PFSK-1 (cell line): ENCODE data around the gene HEG1.

ENCODE experiments used
- POLR2AphosphoS5 ChIP-seq: IDR thresholded peaks from 2 replicates; pipeline ENCODE4 v1.6.1; 2012; ENCODE audit warnings: low read depth, mild to moderate bottlenecking, control low read depth, low read length, moderate library complexity
- SIN3A ChIP-seq: IDR thresholded peaks from 2 replicates; pipeline ENCODE4 v1.6.1; 2012; ENCODE audit warnings: mild to moderate bottlenecking, low read length, moderate library complexity, borderline replicate concordance; ENCODE audit not compliant: insufficient read depth
- TAF1 ChIP-seq: IDR thresholded peaks from 2 replicates; pipeline ENCODE4 v1.6.1; 2012; ENCODE audit warnings: low read length, control low read depth, borderline replicate concordance; ENCODE audit not compliant: insufficient read depth

DNA sequence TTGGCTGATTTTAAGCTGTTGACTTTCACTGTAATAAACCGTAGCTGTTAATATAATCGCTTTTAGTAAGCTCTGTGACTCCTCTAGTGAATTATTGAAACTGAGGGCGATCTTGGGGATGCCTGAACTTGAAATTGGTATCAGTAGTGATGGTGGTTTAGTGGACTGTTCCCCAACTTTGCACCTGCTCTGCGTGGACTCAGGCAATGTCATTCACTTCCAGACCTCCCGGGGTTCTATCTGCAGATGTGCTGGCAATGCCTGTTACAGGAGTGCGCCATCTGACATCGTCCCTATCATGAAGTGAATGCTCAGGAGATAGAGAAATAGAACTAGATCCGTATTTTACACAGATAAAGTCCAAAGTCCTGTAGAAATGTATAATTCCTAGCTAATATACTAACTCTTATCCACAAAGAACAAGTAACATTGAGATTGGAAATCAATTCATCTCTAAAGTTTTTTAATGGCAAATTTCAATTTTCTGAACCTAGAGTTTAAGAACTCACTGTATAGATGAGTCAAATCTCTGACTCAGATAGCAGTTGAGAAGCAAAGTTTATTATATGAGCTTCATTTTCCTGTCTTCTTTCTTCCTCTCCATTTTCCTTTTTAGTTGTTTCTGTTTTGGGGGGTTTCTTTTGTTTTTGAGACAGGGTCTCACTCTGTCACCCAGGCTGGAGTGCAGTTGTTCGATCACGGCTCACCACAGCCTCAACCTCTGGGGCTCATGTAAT, 51.8 kb downstream of the HEG1 start:
- no peak for TF ChIP-seq POLR2AphosphoS5
- TF ChIP-seq SIN3A: no peak
- TF ChIP-seq TAF1: no peak
